CD4-positive, alpha-beta T cell treated with Interleukin-4 for 1 hour (primary cell): ENCODE results near the gene TNFSF4.
"Not testable (repeated sequence)": the region's sequence is repeated elsewhere in the genome, so short reads cannot be mapped to it uniquely, and the experiment has no call there.

Experiments
- DNase-seq, 2 donors: peaks; one replicate each; pipeline ENCODE4 v3.0.0-alpha.2; 2020 to 2022

TNFSF4 gene, protein sequence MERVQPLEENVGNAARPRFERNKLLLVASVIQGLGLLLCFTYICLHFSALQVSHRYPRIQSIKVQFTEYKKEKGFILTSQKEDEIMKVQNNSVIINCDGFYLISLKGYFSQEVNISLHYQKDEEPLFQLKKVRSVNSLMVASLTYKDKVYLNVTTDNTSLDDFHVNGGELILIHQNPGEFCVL

DNA sequence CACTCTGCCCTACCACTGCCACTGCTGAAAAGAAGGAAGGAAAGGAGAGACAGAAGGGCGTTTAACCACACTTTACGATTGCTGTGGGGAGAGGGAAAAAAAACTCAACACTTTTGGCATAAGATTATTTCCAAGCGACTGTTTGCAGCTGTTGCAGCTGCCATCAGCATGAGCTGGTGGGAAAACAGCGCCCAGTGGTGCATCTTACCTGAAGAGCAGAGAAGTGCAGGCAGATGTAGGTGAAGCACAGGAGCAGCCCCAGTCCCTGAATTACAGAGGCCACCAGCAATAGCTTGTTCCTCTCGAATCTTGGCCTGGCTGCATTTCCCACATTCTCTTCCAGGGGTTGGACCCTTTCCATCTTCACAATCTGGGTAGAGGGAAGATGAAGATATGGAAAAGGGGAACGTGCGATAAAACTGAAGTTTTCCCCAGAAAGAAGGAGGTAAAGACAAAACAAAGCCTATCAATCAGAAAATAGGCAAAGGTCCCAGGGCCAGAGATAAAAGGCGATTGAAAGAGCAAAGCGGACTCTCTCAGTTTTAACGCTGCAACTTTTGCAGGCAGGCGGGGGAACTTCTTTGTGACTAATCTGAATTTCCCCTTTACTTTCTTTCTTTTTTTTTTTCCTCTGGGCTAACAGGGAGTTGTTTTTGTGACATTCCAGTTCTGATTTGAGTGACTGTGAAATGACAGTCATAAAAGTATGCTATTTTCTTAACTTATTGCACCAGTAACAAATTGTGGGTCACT, at the start of gene TNFSF4:
TSS of gene TNFSF4 (minus strand) at position 516 of the 753 bp plus-strand sequence. CDS start at position 361, 155 bp downstream.
- no peak for DNase-seq

DNA sequence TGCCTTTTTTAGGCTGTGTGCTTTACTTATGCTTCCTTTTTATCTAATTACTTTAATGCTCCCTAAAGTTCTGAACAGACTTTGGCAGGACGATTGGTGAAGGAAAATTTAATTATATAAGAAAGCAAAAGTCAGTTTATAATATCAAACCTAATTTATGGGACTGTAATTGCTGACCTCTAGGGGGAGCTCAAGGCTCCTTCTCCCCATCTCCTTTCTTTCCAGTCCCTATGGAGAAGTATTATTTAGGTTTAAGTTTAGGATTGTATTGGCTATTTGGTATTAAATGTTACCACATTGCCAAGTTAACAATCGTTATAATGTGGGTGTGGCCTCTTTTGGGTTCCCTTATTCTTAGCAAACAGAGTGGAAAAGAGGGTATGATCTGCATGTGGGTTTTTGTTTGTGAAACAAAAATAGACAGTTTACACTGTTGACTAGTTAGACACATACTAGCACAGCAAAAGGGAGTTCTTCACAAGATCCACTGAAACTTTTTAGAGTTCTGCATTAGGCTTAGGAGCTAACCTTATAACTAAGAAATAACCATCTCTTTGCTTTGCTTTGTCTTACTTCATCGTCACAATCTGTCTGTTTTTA, 48.2 kb upstream of the TNFSF4 start:
- peak in 1 of 2 donors; percentile 8 for DNase-seq

GRCh38 chr1:173253046-173253445, 45.9 kb upstream of the TNFSF4 start:
- no peak for DNase-seq

DNA sequence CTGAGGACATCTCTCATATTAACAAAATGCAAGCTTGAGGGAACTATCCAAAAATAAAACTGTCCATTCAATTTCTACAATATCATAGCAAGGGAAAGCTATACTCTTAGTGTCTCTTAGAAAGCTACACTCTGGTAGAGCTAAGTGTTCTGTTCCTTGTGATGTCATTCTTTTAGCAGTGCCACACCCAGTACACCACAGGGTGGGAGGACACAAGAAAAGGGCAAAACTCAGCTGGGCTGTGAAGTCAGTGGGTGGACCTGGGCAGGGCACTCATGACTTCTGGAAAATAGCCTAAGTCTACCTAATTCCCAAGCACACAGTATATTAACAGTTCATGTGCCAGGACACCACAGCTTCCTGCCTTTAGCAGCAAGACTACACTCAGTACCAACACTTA, 42.2 kb upstream of the TNFSF4 start:
- no peak for DNase-seq

GRCh38 chr1:173248247-173248940, 41.3 kb upstream of the TNFSF4 start:
- no peak for DNase-seq

GRCh38 chr1:173245892-173246291, 38.8 kb upstream of the TNFSF4 start:
- DNase-seq: no peak

- no peak for DNase-seq
Observed at GRCh38 chr1:173243300-173243699, 36.2 kb upstream of the TNFSF4 start.

DNA sequence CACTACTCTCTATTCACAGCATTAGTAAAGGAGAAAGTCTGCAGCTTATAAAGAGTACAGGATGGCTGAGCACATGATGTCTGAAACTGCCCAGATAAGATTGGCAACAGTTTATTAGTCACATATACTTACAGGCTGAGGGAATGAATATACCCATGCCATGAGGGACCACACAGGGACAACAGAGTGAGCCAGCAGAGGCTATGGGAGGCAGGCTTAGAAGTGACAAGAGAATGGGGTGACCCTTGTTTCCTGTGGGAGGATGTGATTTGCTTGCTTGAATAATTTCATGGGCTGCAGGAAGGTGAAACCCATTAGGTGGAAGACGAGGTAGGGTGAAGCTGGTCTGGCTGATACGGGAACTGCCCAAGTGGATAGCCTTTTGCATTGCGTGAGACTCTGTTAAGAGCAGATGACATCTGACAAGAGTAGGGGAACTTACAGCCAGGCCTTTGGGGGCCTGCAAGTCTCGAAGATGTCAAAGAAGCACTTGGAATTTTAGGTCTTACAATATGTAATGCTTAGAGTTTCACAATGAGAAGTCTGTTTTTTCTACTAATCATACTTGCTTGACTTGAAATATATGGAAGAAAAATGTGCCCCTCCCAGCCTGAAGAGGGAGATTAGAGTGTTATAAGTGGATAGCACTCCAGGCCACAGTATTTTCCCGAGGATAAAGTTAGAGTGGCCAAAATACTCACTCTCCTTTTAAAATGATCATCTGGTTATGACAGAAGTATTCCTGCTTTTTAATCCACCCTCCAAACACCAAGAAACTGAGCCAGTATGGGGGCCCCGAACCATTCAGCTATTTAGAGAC, 34.6 kb upstream of the TNFSF4 start:
- no peak for DNase-seq

DNA sequence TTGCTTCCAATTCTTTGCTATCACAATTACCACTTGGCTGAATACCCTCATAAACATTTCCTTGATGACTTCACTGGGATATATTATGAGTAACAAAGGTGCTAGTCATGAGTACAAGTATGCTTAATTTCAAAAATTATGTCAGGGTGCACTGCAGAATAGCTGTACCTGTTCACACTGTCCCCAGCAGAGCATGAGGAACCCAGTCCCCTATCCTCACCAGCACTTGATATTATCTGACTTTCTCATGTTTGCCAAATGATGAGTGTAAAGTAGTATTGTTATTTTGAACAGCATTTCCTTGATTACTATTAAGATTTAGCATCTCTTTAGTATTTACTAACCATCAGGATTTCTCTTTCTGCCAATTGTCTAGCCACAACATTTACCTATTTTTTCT, 33.5 kb upstream of the TNFSF4 start:
- no peak for DNase-seq

GRCh38 chr1:173239058-173239457, 31.9 kb upstream of the TNFSF4 start:
- DNase-seq: no peak

DNA sequence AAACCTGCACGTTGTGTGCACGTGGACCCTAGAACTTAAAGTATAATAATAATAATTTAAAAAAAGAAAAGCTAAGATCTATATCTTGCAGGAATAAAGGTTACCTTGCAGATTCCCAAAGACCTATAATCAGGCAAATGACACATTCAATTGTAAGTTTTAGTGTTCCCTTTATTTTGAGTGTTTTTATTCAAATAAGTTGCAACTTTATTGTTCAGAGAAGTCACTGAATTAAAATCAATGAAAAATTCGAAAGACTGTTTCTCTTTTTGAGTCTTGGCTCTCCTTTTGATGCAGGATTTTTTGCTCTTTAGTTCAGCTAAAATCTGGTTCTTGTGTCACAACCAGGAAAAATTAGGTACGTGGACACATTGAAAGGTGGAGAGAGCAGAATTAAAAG, 27.8 kb upstream of the TNFSF4 start:
- no peak for DNase-seq

- DNase-seq: not testable (repeated sequence)
Observed at GRCh38 chr1:173234434-173234833, 27.3 kb upstream of the TNFSF4 start.

GRCh38 chr1:173229031-173229430, 21.9 kb upstream of the TNFSF4 start:
- DNase-seq: not testable (repeated sequence)

DNA sequence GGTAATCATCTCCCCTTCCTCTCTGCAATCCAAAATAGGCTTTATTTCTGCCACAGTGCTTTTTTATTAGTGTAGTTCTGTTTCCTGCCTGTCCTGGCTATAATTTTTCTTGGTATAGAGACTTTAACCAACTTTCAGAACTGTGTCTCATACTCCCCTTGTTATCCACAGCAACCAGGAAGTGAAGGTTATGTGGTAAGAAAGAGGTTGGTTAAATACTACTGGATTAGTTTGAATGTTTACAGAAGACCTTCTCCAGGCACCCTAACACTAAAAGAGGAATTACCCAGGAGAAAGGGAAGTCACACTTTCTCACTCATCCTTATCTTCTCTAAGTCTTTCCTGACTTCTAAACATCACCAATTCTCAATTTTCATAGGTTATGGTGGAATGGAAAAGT, 17.8 kb upstream of the TNFSF4 start:
- DNase-seq: no peak

GRCh38 chr1:173224280-173224892, 17.3 kb upstream of the TNFSF4 start:
- no peak for DNase-seq

DNA sequence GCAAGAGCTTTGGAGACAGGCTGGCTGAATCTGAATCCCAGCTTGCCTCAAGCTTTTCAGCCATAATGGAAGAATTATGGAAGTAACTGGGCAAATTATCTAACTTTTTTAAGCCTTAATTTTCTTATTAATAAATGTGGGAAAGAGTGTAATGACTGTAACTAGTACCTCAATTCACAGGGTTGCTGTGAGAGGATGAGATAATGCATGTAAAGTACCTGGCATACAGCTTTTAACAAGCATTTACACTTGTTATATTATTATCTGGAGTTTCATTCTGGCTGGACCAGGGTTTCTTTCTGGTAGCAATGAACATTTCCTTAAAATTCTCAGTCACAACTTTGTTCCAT, 15.9 kb upstream of the TNFSF4 start:
- no peak for DNase-seq

DNA sequence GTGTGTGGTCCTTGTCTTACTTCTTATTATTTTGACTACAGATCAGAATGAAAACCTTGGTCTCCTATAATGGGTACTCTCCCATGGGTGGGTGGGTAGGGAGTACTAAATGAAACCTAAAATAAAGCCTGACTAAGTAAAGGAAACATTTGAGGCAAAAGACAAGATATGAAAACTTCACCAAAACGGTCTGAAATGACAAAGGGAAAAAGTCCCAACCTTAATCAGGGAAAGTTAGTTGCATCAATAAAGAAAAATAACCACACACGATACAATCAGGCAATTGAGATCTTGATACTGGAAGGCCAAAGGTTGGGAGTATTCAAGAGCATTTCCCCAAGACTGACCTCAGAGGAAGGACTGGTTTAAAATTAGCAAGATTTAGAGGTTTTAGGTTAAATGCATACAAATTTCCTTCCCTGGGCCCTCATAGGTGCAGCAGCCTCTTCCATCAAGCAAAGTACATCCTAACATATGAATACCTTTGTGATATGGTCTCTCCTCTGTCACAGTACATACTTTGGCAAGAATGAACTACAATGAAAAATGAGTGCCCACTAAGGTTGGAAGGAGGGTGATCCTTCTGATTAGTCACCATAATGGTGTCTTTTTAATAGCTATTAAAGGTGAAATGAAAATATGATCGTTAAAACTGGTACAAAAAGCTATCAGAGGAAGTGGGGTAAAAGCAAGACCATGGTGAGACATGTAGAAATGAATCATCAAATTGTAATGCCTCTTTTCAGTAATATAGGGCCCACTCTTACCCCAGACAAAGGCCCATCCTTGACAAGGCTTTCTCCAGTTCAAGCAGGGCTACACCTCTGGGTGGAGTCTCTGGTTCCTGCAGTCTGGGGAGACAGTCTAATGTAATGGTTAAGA, 15.3 kb upstream of the TNFSF4 start:
- no peak for DNase-seq

DNA sequence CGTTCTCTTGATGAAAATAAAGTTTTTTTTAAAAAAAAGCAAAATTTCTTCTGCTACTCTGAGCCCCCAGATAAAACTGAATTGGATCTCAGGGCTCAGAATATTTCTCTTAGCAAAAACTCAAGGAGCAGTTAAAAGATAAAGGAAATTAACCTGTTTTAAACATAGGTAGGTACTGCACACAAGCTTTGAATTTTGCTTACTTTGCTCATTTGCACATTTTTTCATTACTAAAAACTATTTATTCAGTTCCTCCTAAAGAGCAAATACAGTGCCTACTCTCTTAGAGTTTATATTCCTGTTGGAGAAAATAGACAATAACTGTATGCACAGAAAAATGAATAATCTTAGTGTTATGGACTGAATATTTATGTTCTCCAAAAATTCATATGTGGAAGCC, 13.0 kb upstream of the TNFSF4 start:
- DNase-seq: no peak

GRCh38 chr1:173213665-173214064, 6.5 kb upstream of the TNFSF4 start:
- DNase-seq: no peak

DNA sequence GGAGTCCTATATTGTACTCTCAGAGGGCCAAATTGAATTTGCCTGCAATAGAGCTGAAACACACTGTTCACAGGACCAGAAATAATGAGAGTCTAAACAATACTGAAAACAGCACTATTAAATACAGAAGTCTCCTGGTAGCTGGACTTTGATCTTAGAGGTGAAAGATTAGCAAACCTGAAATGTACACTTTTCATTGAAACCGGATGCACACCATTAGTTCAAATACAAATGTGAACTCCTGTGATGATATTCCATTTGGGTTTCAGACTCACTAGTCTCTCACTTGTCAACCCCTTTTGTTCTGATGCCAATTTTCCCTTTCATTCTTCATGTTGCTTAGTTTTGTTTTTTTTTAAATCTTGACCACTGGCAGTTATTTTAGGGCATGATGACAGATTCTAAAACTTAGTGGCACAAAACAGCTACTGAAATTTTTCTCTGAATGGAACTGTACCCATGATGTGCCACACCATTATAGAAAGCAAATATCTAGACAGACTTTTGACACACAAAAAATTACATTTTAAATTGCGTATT, 5.9 kb upstream of the TNFSF4 start:
- DNase-seq: no peak

- DNase-seq: no peak
Observed at GRCh38 chr1:173210716-173211231, 3.6 kb upstream of the TNFSF4 start.
